Measurements from ENCODE around the gene GCNT4. TPM values are rescaled to one million over a fixed set of nuclear protein-coding genes. Genes with fewer than 3 reads are reported as not detected.

The GCNT4 gene
- total and polyA plus RNA-seq, 2 of the 8 experiments (the other 6 are each of a cell fraction or from before 2014, with no cell fraction given), result 1.1 to 14.5 TPM

- Histone ChIP-seq H3K4ac (replicated peaks; ENCODE audit: insufficient read length, low read depth, low read length) (no peak overlapping the region), H3K79me2 (ENCODE audit: control insufficient read depth in 1 of 2, insufficient read depth in 2 of 2, low read length in 2 of 2) (no peaks in the 10 kb centered on the region), H3K4me2 (ENCODE audit: insufficient read depth in 1 of 2, low read depth in 2 of 2, low read length in 2 of 2) (no peak overlapping the region), H2BK5ac (ENCODE audit: low read depth, low read length) (no peak overlapping the region), H4K8ac (ENCODE audit: extremely low read depth, insufficient read depth, low read length) (no peak overlapping the region), H2AFZ (ENCODE audit: low read length) (no peak overlapping the region), H3K14ac (ENCODE audit: insufficient read length) (no peak overlapping the region), H3K18ac (ENCODE audit: extremely low read depth, low read length) (no peak overlapping the region), H2BK15ac (ENCODE audit: low read length) (no peak overlapping the region), H3K9me3 (ENCODE audit: insufficient read depth in 2 of 2, low read depth in 1 of 2, low read length in 1 of 2) (no peaks in the 10 kb centered on the region), H4K20me1 (replicated peaks in 1 of 2; ENCODE audit: control insufficient read depth in 1 of 2, insufficient read depth in 2 of 2, low read length in 2 of 2) (no peaks in the 10 kb centered on the region), H4K5ac (ENCODE audit: insufficient read length, low read depth, low read length) (no peak overlapping the region), H3K9ac (replicated peaks in 1 of 4; ENCODE audit: extremely low read depth in 1 of 4, low read depth in 3 of 4, low read length in 3 of 4) (no peak overlapping the region), H3K4me3 (ENCODE audit: extremely low read depth in 1 of 4, insufficient read depth in 2 of 4, low read depth in 3 of 4, low read length in 4 of 4) (no peak overlapping the region), H3K27me3 (replicated peaks in 1 of 4; ENCODE audit: control insufficient read depth in 3 of 4, extremely low read depth in 1 of 4, insufficient read depth in 3 of 4, low read length in 3 of 4) (no peaks in the 10 kb centered on the region), H3K4me1 (replicated peaks in 1 of 4; ENCODE audit: control insufficient read depth in 3 of 4, insufficient read depth in 4 of 4, low read length in 3 of 4) (no peaks in the 10 kb centered on the region; a peak in 1 of 7 replicates), H3K56ac (replicated peaks; ENCODE audit: insufficient read length, low read depth, low read length) (no peak overlapping the region), H3K36me3 (ENCODE audit: control insufficient read depth in 2 of 4, insufficient read depth in 4 of 4, low read length in 3 of 4) (no peaks in the 10 kb centered on the region), H3K27ac (ENCODE audit: low read depth, low read length) (no peak overlapping the region), H3K79me1 (ENCODE audit: low read depth, low read length) (no peaks in the 10 kb centered on the region; the same call in 1 of the 2 replicates), H3K23ac (ENCODE audit: insufficient read length) (no peak overlapping the region), H2AK5ac (ENCODE audit: low read depth, low read length) (no peak overlapping the region), H2BK120ac (replicated peaks; ENCODE audit: low read depth, low read length) (no peak overlapping the region), H4K91ac (replicated peaks; ENCODE audit: insufficient read length, low read length) (no peak overlapping the region), H2BK12ac (ENCODE audit: low read depth, low read length) (no peak overlapping the region), H2BK20ac (ENCODE audit: low read length) (no peak overlapping the region), H3K23me2 (ENCODE audit: low read depth, low read length) (no peaks in the 10 kb centered on the region; the same call in 1 of the 2 replicates)
- CTCF ChIA-PET (ENCODE audit: partially characterized antibody), result no interaction called here
- WGBS, 2 experiments (ENCODE audit: extremely low coverage in 1 of 2, insufficient coverage in 1 of 2, insufficient read length in 1 of 2, insufficient replicate concordance in 2 of 2, low coverage in 1 of 2, low lambda C conversion rate in 2 of 2, missing lambda C conversion rate in 1 of 2), result 85% methylated on average over 3 of the region's 3 CpGs; no CpG with 5 or more reads in 1 of the 2 experiments
- no peak for DNase-seq (ENCODE audit: low read depth in 1 of 2, low spot score in 2 of 2)
- TF ChIP-seq SAP30 (IDR thresholded peaks at IDR 0.05; ENCODE audit: insufficient read depth, insufficient replicate concordance, low read length) (no peak), SIN3A (conservative IDR thresholded peaks at IDR 0.05 in 1 of 2, IDR thresholded peaks at IDR 0.05 in 1 of 2; ENCODE audit: low read depth in 1 of 2, low read length in 2 of 2) (no peak), TBP (IDR thresholded peaks at IDR 0.05; ENCODE audit: low read depth, low read length) (no peak), BACH1 (IDR thresholded peaks at IDR 0.05; ENCODE audit: low read length) (no peak), ZNF274 (IDR thresholded peaks at IDR 0.05; ENCODE audit: borderline replicate concordance, extremely low read depth, low read length) (no peak), SUZ12 (IDR thresholded peaks at IDR 0.05; ENCODE audit: low read length) (no peak), CHD1 (IDR thresholded peaks at IDR 0.05; ENCODE audit: low read depth, low read length) (no peak), ASH2L (IDR thresholded peaks at IDR 0.05; ENCODE audit: low read length) (no peak), EGR1 (IDR thresholded peaks at IDR 0.05; ENCODE audit: borderline replicate concordance, low read depth, low read length) (no peak)
- no peak for FAIRE-seq
- POLR2A ChIA-PET (ENCODE audit: partially characterized antibody), result no interaction called here
These were observed 21.0 kb downstream of the GCNT4 start for GRCh38 chr5:75031366-75031765.
